ENCODE results near the gene CPO. TPM values are rescaled to one million over a fixed set of nuclear protein-coding genes. Genes with fewer than 3 reads are reported as not detected.

The CPO gene
- total RNA-seq, 1 donor, result not detected

- Histone ChIP-seq H3K4me2 (ENCODE audit: insufficient read depth, low read length) (no peak overlapping the region), H3K9me3 (ENCODE audit: low read depth, low read length) (no peaks in the 10 kb centered on the region), H3K4me1 (ENCODE audit: insufficient read depth, low read length) (peaks cover 3% of the 10 kb centered on the region), H3K79me2 (ENCODE audit: insufficient read depth, low read length) (no peaks in the 10 kb centered on the region), H3K27me3 (ENCODE audit: insufficient read depth, low read length) (no peaks in the 10 kb centered on the region), H3K36me3 (ENCODE audit: insufficient read depth, low read length) (no peaks in the 10 kb centered on the region), H2AFZ (ENCODE audit: low read length) (no peak overlapping the region), H3K27ac (ENCODE audit: low read depth, low read length) (no peak overlapping the region), H3K4me3 (ENCODE audit: insufficient read depth, low read length) (no peak overlapping the region), H4K20me1 (ENCODE audit: insufficient read depth, low read length) (no peaks in the 10 kb centered on the region)
- DNase-seq (ENCODE audit: insufficient read length, low spot score, missing footprints), result no peak
- no peak for TF ChIP-seq CTCF (IDR thresholded peaks at IDR 0.05; ENCODE audit: extremely low read depth, low read depth, low read length)
Measured at GRCh38 chr2:206987810-206988209, 48.5 kb downstream of the CPO start.

- no peaks in the 10 kb centered on the region for H3K27me3 ChIP-seq (ENCODE audit: insufficient read depth, low read length)
- no peaks in the 10 kb centered on the region for H4K20me1 ChIP-seq (ENCODE audit: insufficient read depth, low read length)
- H3K36me3 ChIP-seq (ENCODE audit: insufficient read depth, low read length), result no peaks in the 10 kb centered on the region
- no peak for TF ChIP-seq CTCF (IDR thresholded peaks at IDR 0.05; ENCODE audit: extremely low read depth, low read depth, low read length)
- H3K4me2 ChIP-seq (ENCODE audit: insufficient read depth, low read length), result no peak overlapping the region
- peak overlapping the region; percentile 64 for H2AFZ ChIP-seq (ENCODE audit: low read length)
- H3K27ac ChIP-seq (ENCODE audit: low read depth, low read length), result no peak overlapping the region
- no peaks in the 10 kb centered on the region for H3K9me3 ChIP-seq (ENCODE audit: low read depth, low read length)
- H3K79me2 ChIP-seq (ENCODE audit: insufficient read depth, low read length), result no peaks in the 10 kb centered on the region
- H3K4me1 ChIP-seq (ENCODE audit: insufficient read depth, low read length), result peaks cover 3% of the 10 kb centered on the region
- no peak overlapping the region for H3K4me3 ChIP-seq (ENCODE audit: insufficient read depth, low read length)
- no peak for DNase-seq (ENCODE audit: insufficient read length, low spot score, missing footprints)
Measured at GRCh38 chr2:206988884-206989283, 49.6 kb downstream of the CPO start.

- peak; percentile 80 for TF ChIP-seq CTCF (IDR thresholded peaks at IDR 0.05; ENCODE audit: extremely low read depth, low read depth, low read length)
- no peaks in the 10 kb centered on the region for H3K36me3 ChIP-seq (ENCODE audit: insufficient read depth, low read length)
- H2AFZ ChIP-seq (ENCODE audit: low read length), result peak overlapping the region; percentile 64
- H3K4me1 ChIP-seq (ENCODE audit: insufficient read depth, low read length), result no peaks in the 10 kb centered on the region
- peak overlapping the region; percentile 24 for H3K4me2 ChIP-seq (ENCODE audit: insufficient read depth, low read length)
- H4K20me1 ChIP-seq (ENCODE audit: insufficient read depth, low read length), result no peaks in the 10 kb centered on the region
- H3K4me3 ChIP-seq (ENCODE audit: insufficient read depth, low read length), result no peak overlapping the region
- no peaks in the 10 kb centered on the region for H3K9me3 ChIP-seq (ENCODE audit: low read depth, low read length)
- no peak overlapping the region for H3K27ac ChIP-seq (ENCODE audit: low read depth, low read length)
- no peaks in the 10 kb centered on the region for H3K27me3 ChIP-seq (ENCODE audit: insufficient read depth, low read length)
- DNase-seq (ENCODE audit: insufficient read length, low spot score, missing footprints), result peak; percentile 35
- no peaks in the 10 kb centered on the region for H3K79me2 ChIP-seq (ENCODE audit: insufficient read depth, low read length)
Measured at GRCh38 chr2:206989311-206989710, 50.0 kb downstream of the CPO start.

- no peaks in the 10 kb centered on the region for H3K4me1 ChIP-seq (ENCODE audit: insufficient read depth, low read length)
- H3K4me2 ChIP-seq (ENCODE audit: insufficient read depth, low read length), result no peak overlapping the region
- no peaks in the 10 kb centered on the region for H4K20me1 ChIP-seq (ENCODE audit: insufficient read depth, low read length)
- TF ChIP-seq CTCF (IDR thresholded peaks at IDR 0.05; ENCODE audit: extremely low read depth, low read depth, low read length), result no peak
- no peak overlapping the region for H2AFZ ChIP-seq (ENCODE audit: low read length)
- H3K4me3 ChIP-seq (ENCODE audit: insufficient read depth, low read length), result no peak overlapping the region
- H3K27ac ChIP-seq (ENCODE audit: low read depth, low read length), result no peak overlapping the region
- no peaks in the 10 kb centered on the region for H3K79me2 ChIP-seq (ENCODE audit: insufficient read depth, low read length)
- no peaks in the 10 kb centered on the region for H3K36me3 ChIP-seq (ENCODE audit: insufficient read depth, low read length)
- no peak for DNase-seq (ENCODE audit: insufficient read length, low spot score, missing footprints)
- no peaks in the 10 kb centered on the region for H3K9me3 ChIP-seq (ENCODE audit: low read depth, low read length)
- no peaks in the 10 kb centered on the region for H3K27me3 ChIP-seq (ENCODE audit: insufficient read depth, low read length)
Measured at GRCh38 chr2:206990360-206990759, 51.0 kb downstream of the CPO start.
